ENCODE data around the gene STXBP5. TPM values are rescaled to one million over a fixed set of nuclear protein-coding genes. Genes with fewer than 3 reads are reported as not detected.

The STXBP5 gene
- total RNA-seq, 4 donors from 2014 or later: 46.7 to 60.5 (median 50.6) TPM

DNA sequence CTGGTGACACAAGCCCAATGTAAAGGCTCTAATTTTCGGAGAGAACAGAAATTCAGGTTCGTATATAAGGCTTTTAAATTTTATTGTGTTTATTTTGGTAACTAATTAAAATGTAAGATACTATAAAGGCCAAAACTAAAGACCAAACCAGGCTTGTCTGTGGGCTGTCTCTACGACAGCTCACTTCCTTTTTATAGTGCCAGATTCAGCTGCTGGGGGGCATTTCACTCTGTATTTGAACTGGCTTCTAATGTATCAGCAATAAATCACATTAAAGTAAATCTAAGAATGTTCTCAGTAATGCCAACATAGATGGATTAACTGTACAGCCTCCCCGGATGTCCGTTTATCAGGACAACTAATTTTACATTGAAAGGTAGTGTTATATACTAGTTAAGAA, 31.1 kb upstream of the STXBP5 start:
- TF ChIP-seq, protein P1, sequence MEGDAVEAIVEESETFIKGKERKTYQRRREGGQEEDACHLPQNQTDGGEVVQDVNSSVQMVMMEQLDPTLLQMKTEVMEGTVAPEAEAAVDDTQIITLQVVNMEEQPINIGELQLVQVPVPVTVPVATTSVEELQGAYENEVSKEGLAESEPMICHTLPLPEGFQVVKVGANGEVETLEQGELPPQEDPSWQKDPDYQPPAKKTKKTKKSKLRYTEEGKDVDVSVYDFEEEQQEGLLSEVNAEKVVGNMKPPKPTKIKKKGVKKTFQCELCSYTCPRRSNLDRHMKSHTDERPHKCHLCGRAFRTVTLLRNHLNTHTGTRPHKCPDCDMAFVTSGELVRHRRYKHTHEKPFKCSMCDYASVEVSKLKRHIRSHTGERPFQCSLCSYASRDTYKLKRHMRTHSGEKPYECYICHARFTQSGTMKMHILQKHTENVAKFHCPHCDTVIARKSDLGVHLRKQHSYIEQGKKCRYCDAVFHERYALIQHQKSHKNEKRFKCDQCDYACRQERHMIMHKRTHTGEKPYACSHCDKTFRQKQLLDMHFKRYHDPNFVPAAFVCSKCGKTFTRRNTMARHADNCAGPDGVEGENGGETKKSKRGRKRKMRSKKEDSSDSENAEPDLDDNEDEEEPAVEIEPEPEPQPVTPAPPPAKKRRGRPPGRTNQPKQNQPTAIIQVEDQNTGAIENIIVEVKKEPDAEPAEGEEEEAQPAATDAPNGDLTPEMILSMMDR (IDR thresholded peaks at IDR 0.05): no peak
- TF ChIP-seq POLR2A (IDR thresholded peaks at IDR 0.05): no peak
- WGBS, 2 donors: 47 to 58% methylated on average over 5 of the region's 5 CpGs

DNA sequence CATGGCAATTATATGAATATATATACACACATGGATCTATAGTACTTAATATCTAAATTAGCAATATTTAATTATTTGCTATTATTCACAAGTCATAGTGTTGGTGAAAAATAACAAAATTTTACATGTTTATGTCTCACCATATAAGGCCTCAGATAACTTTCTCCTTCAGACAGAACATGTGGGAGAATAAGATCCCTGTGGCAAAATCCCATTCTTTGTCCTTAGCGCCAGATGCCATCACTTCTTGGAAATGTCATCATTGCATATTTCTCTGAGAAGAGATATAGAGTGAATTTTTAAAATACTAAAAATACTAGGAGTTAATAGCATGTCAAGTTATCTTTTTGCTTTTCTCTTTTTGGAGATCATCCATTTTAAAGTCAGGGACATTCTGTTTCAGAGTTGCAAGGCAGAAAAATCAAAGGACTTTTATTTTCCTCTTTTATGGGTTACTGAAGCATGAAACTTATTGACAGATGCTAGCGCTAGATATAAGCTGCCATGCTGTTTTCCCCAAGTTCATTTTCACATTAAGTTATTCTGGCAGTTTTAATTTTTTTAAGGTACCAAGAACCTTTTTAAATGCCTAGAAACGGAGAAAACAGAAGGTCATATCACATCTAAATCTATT, 30.4 kb upstream of the STXBP5 start:
- WGBS, 2 donors: 90 to 92% methylated on average over 3 of the region's 3 CpGs
- no peak for DNase-seq (ENCODE audit: low spot score in 2 of 2)
- TF ChIP-seq POLR2A (IDR thresholded peaks at IDR 0.05): no peak
- TF ChIP-seq, protein P1 (IDR thresholded peaks at IDR 0.05): no peak
- H3K4me3 ChIP-seq (ENCODE audit: low read depth, poor library complexity, severe bottlenecking): no peak overlapping the region
- intact Hi-C loops (cut with DNase I; ENCODE audit: low total_unique reads): no loop called here

More for the DNA sequence above, 31.1 kb upstream of the STXBP5 start:
- DNase-seq (ENCODE audit: low spot score in 2 of 2): no peak
- H3K4me3 ChIP-seq (ENCODE audit: low read depth, poor library complexity, severe bottlenecking): no peak overlapping the region
- intact Hi-C loops (cut with DNase I; ENCODE audit: low total_unique reads): no loop called here

DNA sequence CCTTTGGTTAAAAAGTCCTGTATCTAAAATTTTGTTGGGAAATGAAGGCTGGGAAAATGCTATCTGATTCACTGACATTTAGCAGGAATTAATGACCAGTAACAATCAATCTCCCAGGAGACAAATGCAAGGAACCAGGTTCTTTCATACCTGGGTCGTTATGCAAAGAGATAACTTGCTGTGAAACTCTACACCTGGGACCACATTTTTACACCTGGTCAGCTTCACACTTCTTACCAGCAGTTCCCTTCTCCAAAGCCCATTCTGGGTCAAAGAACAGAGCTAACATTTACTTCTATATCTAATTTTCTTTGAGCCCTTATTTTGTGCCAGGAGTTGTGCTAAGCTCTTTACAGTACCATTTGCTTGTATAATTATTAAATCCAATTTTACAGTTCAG, 27.4 kb upstream of the STXBP5 start:
- 32 to 58% methylated on average over 1 of the region's 1 CpG for WGBS, 2 donors
- intact Hi-C loops (cut with DNase I; ENCODE audit: low total_unique reads): no loop called here
- no peak for TF ChIP-seq POLR2A (IDR thresholded peaks at IDR 0.05)
- TF ChIP-seq, protein P1 (IDR thresholded peaks at IDR 0.05): no peak

DNA sequence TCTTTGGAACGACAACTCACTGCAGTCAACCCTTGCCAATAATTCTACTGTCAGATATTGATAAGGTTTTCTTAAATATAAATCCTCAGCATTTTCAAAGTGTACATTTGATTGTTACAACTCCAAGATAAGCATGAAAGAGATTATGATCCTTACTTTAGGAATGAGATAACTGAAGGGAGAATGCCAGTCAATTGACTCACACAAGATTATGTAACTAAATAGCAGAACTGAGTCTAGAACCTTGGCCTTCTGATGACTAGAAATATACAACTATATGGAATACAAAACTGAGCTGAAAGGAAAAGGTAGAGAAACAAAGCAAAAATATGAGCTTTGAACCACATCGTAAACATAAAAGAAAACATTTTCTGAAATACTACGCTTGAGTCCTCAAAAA, 26.9 kb upstream of the STXBP5 start:
- TF ChIP-seq, protein P1 (IDR thresholded peaks at IDR 0.05): no peak
- no peak for TF ChIP-seq POLR2A (IDR thresholded peaks at IDR 0.05)
- H3K4me3 ChIP-seq (ENCODE audit: low read depth, poor library complexity, severe bottlenecking): no peak overlapping the region
- 84 to 90% methylated on average over 3 of the region's 3 CpGs for WGBS, 2 donors
- DNase-seq (ENCODE audit: low spot score in 2 of 2): no peak
- intact Hi-C loops (cut with DNase I; ENCODE audit: low total_unique reads): no loop called here

More for the DNA sequence above, 27.4 kb upstream of the STXBP5 start:
- DNase-seq (ENCODE audit: low spot score in 2 of 2): no peak
- no peak overlapping the region for H3K4me3 ChIP-seq (ENCODE audit: low read depth, poor library complexity, severe bottlenecking)

DNA sequence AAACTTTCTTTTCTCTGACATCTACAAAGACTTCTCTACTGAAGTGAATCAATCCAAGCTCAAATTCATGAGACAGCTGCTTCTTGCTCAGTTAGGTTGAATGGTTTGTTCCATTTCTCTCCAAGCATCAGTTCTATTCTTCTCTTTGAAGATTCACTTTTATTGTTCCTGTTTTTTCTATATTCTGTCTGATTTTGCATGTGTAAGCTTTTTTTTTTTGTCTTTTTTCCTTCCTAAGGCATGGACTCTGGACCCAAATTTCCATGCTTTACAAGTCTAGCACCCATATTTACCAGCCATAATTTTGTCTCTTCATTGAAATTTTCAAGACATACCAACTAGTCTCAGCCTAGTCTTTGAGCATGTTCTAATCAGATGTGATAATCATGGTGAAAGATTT, 25.9 kb upstream of the STXBP5 start:
- H3K4me3 ChIP-seq (ENCODE audit: low read depth, poor library complexity, severe bottlenecking): no peak overlapping the region
- TF ChIP-seq, protein P1 (IDR thresholded peaks at IDR 0.05): no peak
- TF ChIP-seq POLR2A (IDR thresholded peaks at IDR 0.05): no peak
- intact Hi-C loops (cut with DNase I; ENCODE audit: low total_unique reads): no loop called here
- no peak for DNase-seq (ENCODE audit: low spot score in 2 of 2)

DNA sequence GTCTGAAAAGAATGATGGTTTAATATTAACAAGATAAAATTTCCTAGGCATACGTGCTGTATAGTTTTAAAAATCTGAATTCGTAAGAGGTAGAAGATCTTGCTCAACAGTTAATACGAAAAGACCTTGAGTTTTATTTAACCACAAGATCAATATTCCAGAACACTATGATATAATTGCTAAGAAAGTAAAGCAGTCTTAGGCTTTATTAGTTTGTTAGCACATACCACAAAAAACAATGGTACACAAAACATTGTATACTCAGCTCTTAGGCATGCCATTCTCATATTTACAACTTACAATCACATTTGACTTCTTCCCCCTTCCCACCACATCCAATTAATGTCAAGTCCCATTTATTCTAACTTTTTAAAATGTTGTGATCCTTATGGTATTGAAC, 24.4 kb upstream of the STXBP5 start:
- no peak overlapping the region for H3K4me3 ChIP-seq (ENCODE audit: low read depth, poor library complexity, severe bottlenecking)
- no peak for DNase-seq (ENCODE audit: low spot score in 2 of 2)
- intact Hi-C loops (cut with DNase I; ENCODE audit: low total_unique reads): no loop called here
- WGBS, 2 donors: 80 to 88% methylated on average over 3 of the region's 3 CpGs
- TF ChIP-seq, protein P1 (IDR thresholded peaks at IDR 0.05): no peak
- no peak for TF ChIP-seq POLR2A (IDR thresholded peaks at IDR 0.05)

Data from lower leg skin (tissue), 4 donors.